Measurements from ENCODE around the gene RPS2. TPM values are rescaled to one million over a fixed set of nuclear protein-coding genes. Genes with fewer than 3 reads are reported as not detected.

Gene RPS2
- total RNA-seq, 1 experiment from 2014 or later = 2,672 TPM

- no peak for DNase-seq (ENCODE audit: low read depth, low spot score)
- in situ Hi-C loops (cut with HindIII; ENCODE audit: low pct_unique_long_range_greater_than_20kb, low sequenced_read_pairs) = no loop called here
Observed at GRCh38 chr16:1917665-1918350, 46.8 kb downstream of the RPS2 start.

DNA sequence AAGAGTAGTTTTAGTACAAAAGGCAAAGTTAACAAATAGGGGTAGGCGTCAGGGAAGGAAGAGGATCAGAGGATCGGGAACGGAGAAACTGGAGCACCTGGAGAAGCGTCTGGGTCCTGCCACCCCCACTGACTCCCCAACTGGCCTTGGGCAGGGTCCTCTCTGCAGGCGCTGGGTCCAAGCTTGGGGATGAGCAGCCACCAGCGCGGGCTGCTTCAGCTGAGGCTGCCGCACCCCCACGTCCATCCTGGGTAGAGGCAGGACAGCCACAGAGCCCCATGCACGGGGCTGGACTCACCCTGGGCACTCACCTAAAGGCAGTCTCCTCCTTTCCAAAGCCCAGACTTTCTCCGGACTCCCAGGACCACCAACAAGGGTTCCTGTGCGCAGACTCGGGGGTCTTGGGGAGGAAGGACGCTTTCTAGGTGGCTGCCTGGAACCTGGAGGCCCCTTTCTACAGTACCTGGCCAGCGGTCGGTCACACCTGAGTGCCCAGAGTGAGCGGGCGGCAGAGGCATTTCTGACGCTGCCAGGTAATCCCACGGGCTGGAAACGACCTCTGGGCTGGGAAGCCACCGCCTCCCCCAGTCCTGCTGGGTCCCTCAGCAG, 47.5 kb downstream of the RPS2 start:
- DNase-seq (ENCODE audit: low read depth, low spot score) = no peak
- in situ Hi-C loops (cut with HindIII; ENCODE audit: low pct_unique_long_range_greater_than_20kb, low sequenced_read_pairs) = no loop called here

DNA sequence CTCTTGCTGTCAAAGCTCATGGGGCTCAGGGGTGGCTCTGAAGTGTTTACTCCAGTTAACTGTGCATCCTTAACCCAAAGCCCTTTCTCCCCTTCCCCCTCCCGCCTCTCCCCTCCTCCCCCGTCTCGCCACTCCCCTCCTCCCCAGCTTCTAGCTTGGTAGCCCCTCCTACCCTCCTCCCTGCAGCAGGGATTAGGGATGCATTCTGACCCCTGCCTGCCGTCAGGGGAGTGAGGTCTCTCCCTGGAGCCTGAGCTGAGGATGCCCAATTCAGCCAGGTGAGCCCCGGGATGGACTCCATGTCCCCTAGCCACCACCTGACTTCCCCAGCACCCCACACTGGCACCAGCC, 48.0 kb downstream of the RPS2 start:
- in situ Hi-C loops (cut with HindIII; ENCODE audit: low pct_unique_long_range_greater_than_20kb, low sequenced_read_pairs) = no loop called here
- DNase-seq (ENCODE audit: low read depth, low spot score) = no peak

GRCh38 chr16:1915732-1916639, 48.6 kb downstream of the RPS2 start:
- in situ Hi-C loops (cut with HindIII; ENCODE audit: low pct_unique_long_range_greater_than_20kb, low sequenced_read_pairs) = no loop called here
- no peak for DNase-seq (ENCODE audit: low read depth, low spot score)

DNA sequence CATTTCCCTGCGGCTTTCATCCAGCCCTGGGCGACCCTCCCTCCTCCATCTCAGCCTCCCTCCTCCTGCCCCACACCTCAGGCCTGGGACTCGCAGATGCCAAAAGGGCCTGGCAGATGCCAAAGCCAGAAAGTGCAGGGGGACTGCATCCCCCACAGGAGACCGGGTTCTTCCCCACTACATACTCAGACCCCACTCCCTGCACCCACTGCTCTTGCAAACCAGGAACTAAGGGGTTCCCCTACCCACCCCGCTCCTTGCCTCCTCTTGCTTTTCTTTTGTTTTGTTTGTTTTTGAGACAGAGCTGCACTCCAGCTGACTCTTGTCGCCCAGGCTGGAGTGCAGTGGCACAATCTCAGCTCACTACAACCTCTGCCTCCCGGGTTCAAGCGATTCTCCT, 49.6 kb downstream of the RPS2 start:
- DNase-seq (ENCODE audit: low read depth, low spot score) = no peak
- in situ Hi-C loops (cut with HindIII; ENCODE audit: low pct_unique_long_range_greater_than_20kb, low sequenced_read_pairs) = no loop called here

GRCh38 chr16:1914084-1914608, 50.5 kb downstream of the RPS2 start:
- no peak for DNase-seq (ENCODE audit: low read depth, low spot score)
- in situ Hi-C loops (cut with HindIII; ENCODE audit: low pct_unique_long_range_greater_than_20kb, low sequenced_read_pairs) = no loop called here

DNA sequence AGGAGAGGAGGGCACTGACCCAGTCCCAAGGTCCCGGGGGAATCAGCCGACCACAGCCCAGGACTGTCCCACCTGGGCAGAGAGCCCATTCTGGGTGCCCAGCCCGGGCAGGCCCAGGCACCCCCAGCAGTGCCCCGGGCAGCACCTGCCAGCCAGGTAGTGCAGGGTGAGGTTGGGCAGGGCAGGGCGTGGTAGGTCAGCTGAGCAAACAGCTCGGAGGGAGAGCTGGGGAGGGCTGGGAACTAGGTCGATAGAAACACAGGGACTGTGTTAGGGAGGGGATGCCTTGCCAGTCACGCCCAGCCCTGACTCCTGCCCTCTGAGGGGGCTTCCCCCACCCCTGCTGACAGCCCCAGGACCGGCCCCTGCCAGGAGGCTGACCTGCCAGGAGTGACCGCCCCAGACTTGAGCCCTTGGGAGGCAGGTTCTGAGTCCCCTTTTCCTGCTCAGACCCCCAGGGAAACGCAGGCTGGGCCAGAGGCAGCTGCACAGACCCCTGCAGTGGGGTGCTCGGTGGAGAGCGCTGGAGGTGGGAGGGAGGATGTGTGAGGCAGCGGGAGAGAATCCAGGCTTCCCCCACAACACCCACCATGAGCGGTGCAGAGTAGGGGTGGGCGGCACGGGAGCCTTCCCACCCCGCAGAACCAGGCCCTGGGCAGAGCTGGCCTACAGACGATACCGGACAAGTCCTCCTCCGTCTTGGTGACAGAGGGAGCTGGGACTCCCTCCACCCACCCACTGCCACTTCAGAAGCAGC, 51.1 kb downstream of the RPS2 start:
- in situ Hi-C loops (cut with HindIII; ENCODE audit: low pct_unique_long_range_greater_than_20kb, low sequenced_read_pairs) = no loop called here
- no peak for DNase-seq (ENCODE audit: low read depth, low spot score)

DNA sequence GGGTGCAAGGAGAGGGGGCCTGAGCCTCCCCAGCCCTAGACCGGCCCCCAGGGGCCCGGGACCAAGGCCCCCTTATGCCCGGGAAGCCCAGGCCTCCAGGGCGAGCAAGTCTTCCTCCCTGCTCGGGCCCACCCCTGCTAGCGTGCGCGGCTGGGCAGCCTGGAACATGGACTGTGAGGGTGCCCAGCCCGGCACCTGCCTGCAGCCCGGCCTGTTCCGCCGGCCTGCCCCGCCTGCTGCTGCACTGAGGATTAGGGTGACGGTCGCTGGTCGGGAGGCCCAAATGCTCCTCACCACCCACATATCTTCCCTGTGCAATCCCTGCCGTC, 52.4 kb downstream of the RPS2 start:
- in situ Hi-C loops (cut with HindIII; ENCODE audit: low pct_unique_long_range_greater_than_20kb, low sequenced_read_pairs) = no loop called here
- DNase-seq (ENCODE audit: low read depth, low spot score) = no peak

Small RNA genes within 50 kb of the gene (small RNA-seq; reads per million reads assigned to genes)
- gene AC005363.2 (0 reads per million in 2 experiments), gene RN7SL219P (0 reads per million in 2 experiments), gene SNORA10 (0 reads per million in 2 experiments), gene SNORA64 (0 reads per million in 2 experiments)

Other genes with a start within 250 kb of the RPS2 start
- gene NME3, start 193.3 kb downstream of the RPS2 start, total RNA-seq (2014; rRNA removed; shearing (Covaris generic)) = 12.2 and 12.9 TPM in 2 replicates
- 4.3 and 8.6 TPM in 2 replicates for gene EME2, start 192.0 kb downstream of the RPS2 start, total RNA-seq (2014; rRNA removed; shearing (Covaris generic))
- gene MRPS34, start 191.7 kb downstream of the RPS2 start, total RNA-seq (2014; rRNA removed; shearing (Covaris generic)) = 102 TPM in 2 replicates
- gene SPSB3, start 182.3 kb downstream of the RPS2 start, total RNA-seq (2014; rRNA removed; shearing (Covaris generic)) = 12.8 and 13.1 TPM in 2 replicates
- gene NUBP2, start 181.9 kb downstream of the RPS2 start, total RNA-seq (2014; rRNA removed; shearing (Covaris generic)) = 57.9 and 58.1 TPM in 2 replicates
- gene IGFALS, start 171.1 kb downstream of the RPS2 start, total RNA-seq (2014; rRNA removed; shearing (Covaris generic)) = not detected in 2 replicates
- gene HAGH, start 138.0 kb downstream of the RPS2 start, total RNA-seq (2014; rRNA removed; shearing (Covaris generic)) = 41.3 and 50.9 TPM in 2 replicates
- 75.3 and 96.5 TPM in 2 replicates for gene FAHD1, start 137.6 kb downstream of the RPS2 start, total RNA-seq (2014; rRNA removed; shearing (Covaris generic))
- gene MEIOB, start 92.7 kb downstream of the RPS2 start, total RNA-seq (2014; rRNA removed; shearing (Covaris generic)) = 0.48 TPM in 1 of 2 replicates, not detected in the other
- gene HS3ST6, start 46.4 kb downstream of the RPS2 start, total RNA-seq (2014; rRNA removed; shearing (Covaris generic)) = not detected in 2 replicates
- gene MSRB1, start 21.6 kb downstream of the RPS2 start, total RNA-seq (2014; rRNA removed; shearing (Covaris generic)) = 17.2 and 23.6 TPM in 2 replicates
- gene RPL3L, start 10.1 kb downstream of the RPS2 start, total RNA-seq (2014; rRNA removed; shearing (Covaris generic)) = not detected in 2 replicates
- 234 and 241 TPM in 2 replicates for gene NDUFB10, start 5.3 kb downstream of the RPS2 start, total RNA-seq (2014; rRNA removed; shearing (Covaris generic))
- gene RNF151, start 2.0 kb upstream of the RPS2 start, total RNA-seq (2014; rRNA removed; shearing (Covaris generic)) = not detected in 2 replicates
- 26.5 and 27.9 TPM in 2 replicates for gene TBL3, start 7.2 kb upstream of the RPS2 start, total RNA-seq (2014; rRNA removed; shearing (Covaris generic))
- gene NOXO1, start 16.6 kb upstream of the RPS2 start, total RNA-seq (2014; rRNA removed; shearing (Covaris generic)) = not detected in 2 replicates
- 29.2 and 33.9 TPM in 2 replicates for gene GFER, start 19.4 kb upstream of the RPS2 start, total RNA-seq (2014; rRNA removed; shearing (Covaris generic))
- gene SYNGR3, start 25.1 kb upstream of the RPS2 start, total RNA-seq (2014; rRNA removed; shearing (Covaris generic)) = 0.37 and 1.5 TPM in 2 replicates
- gene ZNF598, start 45.0 kb upstream of the RPS2 start, total RNA-seq (2014; rRNA removed; shearing (Covaris generic)) = 10.4 and 10.7 TPM in 2 replicates
- 0.55 TPM in 1 of 2 replicates, not detected in the other for gene NPW, start 55.0 kb upstream of the RPS2 start, total RNA-seq (2014; rRNA removed; shearing (Covaris generic))
- gene NHERF2, start 62.1 kb upstream of the RPS2 start, total RNA-seq (2014; rRNA removed; shearing (Covaris generic)) = 7.0 and 9.3 TPM in 2 replicates
- 27.0 and 31.2 TPM in 2 replicates for gene NTHL1, start 83.0 kb upstream of the RPS2 start, total RNA-seq (2014; rRNA removed; shearing (Covaris generic))
- 11.6 and 20.2 TPM in 2 replicates for gene TSC2, start 83.2 kb upstream of the RPS2 start, total RNA-seq (2014; rRNA removed; shearing (Covaris generic))
- 18.7 and 18.8 TPM in 2 replicates for gene PKD1, start 171.1 kb upstream of the RPS2 start, total RNA-seq (2014; rRNA removed; shearing (Covaris generic))
- 0.27 and 0.40 TPM in 2 replicates for gene RAB26, start 183.8 kb upstream of the RPS2 start, total RNA-seq (2014; rRNA removed; shearing (Covaris generic))
- 59.3 and 62.4 TPM in 2 replicates for gene TRAF7, start 191.0 kb upstream of the RPS2 start, total RNA-seq (2014; rRNA removed; shearing (Covaris generic))
- gene CASKIN1, start 231.8 kb upstream of the RPS2 start, total RNA-seq (2014; rRNA removed; shearing (Covaris generic)) = 0.67 and 0.95 TPM in 2 replicates
- 29.9 and 33.4 TPM in 2 replicates for gene MLST8, start 240.6 kb upstream of the RPS2 start, total RNA-seq (2014; rRNA removed; shearing (Covaris generic))
- gene BRICD5, start 246.0 kb upstream of the RPS2 start, total RNA-seq (2014; rRNA removed; shearing (Covaris generic)) = 0.96 and 1.6 TPM in 2 replicates

Data from SK-MEL-5 (cell line).